ENCODE results near the gene LOXL1. TPM values are rescaled to one million over a fixed set of nuclear protein-coding genes. Genes with fewer than 3 reads are reported as not detected.

LOXL1 gene, protein sequence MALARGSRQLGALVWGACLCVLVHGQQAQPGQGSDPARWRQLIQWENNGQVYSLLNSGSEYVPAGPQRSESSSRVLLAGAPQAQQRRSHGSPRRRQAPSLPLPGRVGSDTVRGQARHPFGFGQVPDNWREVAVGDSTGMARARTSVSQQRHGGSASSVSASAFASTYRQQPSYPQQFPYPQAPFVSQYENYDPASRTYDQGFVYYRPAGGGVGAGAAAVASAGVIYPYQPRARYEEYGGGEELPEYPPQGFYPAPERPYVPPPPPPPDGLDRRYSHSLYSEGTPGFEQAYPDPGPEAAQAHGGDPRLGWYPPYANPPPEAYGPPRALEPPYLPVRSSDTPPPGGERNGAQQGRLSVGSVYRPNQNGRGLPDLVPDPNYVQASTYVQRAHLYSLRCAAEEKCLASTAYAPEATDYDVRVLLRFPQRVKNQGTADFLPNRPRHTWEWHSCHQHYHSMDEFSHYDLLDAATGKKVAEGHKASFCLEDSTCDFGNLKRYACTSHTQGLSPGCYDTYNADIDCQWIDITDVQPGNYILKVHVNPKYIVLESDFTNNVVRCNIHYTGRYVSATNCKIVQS
- 0.63 and 0.65 TPM in 2 replicates for total RNA-seq

DNA sequence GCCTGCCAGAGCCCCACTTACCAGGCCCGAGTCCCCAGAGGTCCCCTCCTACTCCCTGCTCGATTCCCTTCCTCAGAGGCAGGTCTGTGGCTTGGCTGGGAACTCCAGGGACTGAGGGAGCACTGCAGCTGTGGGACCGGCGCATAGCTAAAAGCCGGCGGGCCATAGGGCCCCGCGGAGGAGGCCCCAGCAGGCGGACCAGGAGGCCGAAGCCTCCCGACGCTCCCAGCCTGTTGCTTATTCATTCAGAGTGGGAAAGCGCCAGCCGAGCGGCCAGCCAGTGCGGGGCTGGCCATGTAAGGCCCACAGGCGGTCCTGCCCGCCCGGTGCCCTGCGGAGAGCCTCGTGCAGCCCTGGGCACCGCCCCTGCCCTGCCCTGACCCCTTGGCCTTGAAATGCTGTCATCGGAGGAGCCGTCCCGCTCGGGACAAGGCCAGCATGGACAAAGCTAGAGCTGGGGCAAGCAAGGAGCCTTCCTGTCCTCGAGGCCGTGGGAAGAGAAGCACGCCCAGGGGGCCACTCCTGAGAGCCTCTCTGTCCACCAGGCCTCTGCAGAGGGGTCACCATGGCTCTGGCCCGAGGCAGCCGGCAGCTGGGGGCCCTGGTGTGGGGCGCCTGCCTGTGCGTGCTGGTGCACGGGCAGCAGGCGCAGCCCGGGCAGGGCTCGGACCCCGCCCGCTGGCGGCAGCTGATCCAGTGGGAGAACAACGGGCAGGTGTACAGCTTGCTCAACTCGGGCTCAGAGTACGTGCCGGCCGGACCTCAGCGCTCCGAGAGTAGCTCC lies at the start of gene LOXL1:
Gene LOXL1 (plus strand): TSS at position 244 of the 784 bp plus-strand sequence. CDS start 322 bp downstream, at position 566.

DNA sequence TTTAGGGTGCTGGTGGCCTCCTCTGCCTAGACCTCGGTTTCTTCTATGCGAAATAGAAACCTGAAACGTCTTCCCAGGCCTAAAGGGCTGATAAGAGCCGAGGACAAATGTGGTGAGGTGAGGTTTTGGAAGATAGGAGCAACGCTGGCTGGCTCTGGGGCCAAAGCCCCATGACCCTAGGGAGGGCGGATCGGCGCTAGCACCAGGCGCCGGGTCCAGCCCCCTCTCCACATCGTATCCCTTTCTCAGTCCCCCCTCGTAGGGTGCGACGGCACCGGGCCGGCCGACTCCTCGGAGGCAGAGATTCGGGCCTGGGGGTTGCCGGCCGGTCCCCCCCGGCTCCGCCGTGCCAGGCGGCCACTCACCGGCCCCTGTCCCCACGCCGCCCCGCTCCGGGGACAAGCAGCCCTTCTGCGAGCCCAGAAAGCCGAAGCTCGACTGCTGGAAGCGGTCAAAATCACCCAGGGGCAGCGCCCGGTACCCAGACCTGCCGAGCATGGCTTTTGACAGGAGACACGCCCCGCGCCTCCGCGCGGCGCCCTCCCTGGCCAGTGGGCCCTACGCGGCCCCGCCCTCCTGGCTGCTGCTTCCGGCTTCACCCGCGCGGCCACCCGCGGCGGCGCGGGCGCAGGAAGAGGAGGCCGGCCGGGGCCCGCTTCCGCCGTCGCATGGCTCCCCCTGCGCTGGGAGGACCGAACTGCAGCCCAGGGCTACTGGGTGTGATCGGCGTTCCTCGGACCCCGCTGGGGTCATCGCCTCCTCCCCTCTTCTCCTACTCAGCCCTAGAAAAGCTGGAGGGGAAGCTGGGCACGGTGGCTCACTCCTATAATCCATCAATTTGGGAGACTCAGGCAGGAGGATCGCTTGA lies 65.7 kb downstream of the LOXL1 start, which contains the start of gene STOML1:
Gene STOML1 (minus strand): TSS at position 570 of the 868 bp plus-strand sequence. CDS start 72 bp downstream, at position 498.

DNA sequence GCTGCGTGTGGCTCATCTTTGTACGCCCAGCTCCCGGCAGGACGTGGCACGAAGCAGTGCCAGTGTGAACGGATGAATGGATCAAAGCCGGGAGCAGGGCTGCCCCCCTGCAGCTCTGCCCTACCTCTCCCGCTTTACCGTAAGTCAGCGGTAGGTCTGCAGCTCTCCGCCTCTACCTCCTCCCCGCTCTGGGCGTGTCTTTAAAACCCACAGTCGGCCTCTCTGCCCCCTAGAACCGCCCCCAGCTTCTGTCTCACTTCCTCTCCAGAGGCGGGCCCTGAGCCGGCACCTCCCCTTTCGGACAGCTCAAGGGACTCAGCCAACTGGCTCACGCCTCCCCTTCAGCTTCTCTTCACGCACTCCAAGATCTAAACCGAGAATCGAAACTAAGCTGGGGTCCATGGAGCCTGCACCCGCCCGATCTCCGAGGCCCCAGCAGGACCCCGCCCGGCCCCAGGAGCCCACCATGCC lies 68.2 kb downstream of the LOXL1 start, which contains the start of gene PML:
Gene PML (plus strand): TSS at position 304 of the 471 bp plus-strand sequence. CDS start 97 bp downstream, at position 401.

Other genes with a start within 250 kb of the LOXL1 start
- gene CD276, start 242.1 kb upstream of the LOXL1 start, total RNA-seq: 21.9 and 82.4 TPM in 2 replicates
- 0.13 and 0.16 TPM in 2 replicates for gene INSYN1, start 173.1 kb upstream of the LOXL1 start, total RNA-seq
- gene TBC1D21, start 52.9 kb upstream of the LOXL1 start, total RNA-seq: not detected in 2 replicates
- 8.6 and 22.5 TPM in 2 replicates for gene STOML1, start 65.8 kb downstream of the LOXL1 start, total RNA-seq
- gene PML, start 68.3 kb downstream of the LOXL1 start, total RNA-seq: 47.4 and 114 TPM in 2 replicates
- gene GOLGA6A, start 156.1 kb downstream of the LOXL1 start, total RNA-seq: not detected in 2 replicates
- 0.06 TPM in 1 of 2 replicates, not detected in the other for gene ISLR2, start 204.1 kb downstream of the LOXL1 start, total RNA-seq
- gene ISLR, start 247.2 kb downstream of the LOXL1 start, total RNA-seq: 0.06 and 0.32 TPM in 2 replicates